Measurements from ENCODE around the gene ERICH6B.

ERICH6B gene

GRCh38 chr13:45598597-45598996 lies 16.9 kb downstream of the ERICH6B start:
- no peak for DNase-seq

GRCh38 chr13:45596800-45597475 lies 18.6 kb downstream of the ERICH6B start:
- DNase-seq: no peak

- DNase-seq: no peak
Measured at GRCh38 chr13:45595965-45596364, 19.6 kb downstream of the ERICH6B start.

- no peak for DNase-seq
Measured at GRCh38 chr13:45594764-45595163, 20.8 kb downstream of the ERICH6B start.

GRCh38 chr13:45594227-45594626 lies 21.3 kb downstream of the ERICH6B start:
- no peak for DNase-seq

GRCh38 chr13:45592758-45593157 lies 22.8 kb downstream of the ERICH6B start:
- no peak for DNase-seq

GRCh38 chr13:45590066-45590465 lies 25.5 kb downstream of the ERICH6B start:
- DNase-seq: no peak

- no peak for DNase-seq
Measured at GRCh38 chr13:45587897-45588296, 27.6 kb downstream of the ERICH6B start.

- peak; percentile 1 for DNase-seq
Measured at GRCh38 chr13:45584816-45585215, 30.7 kb downstream of the ERICH6B start.

GRCh38 chr13:45582408-45583076 lies 33.0 kb downstream of the ERICH6B start:
- no peak for DNase-seq

- no peak for DNase-seq
Measured at GRCh38 chr13:45576466-45576865, 39.1 kb downstream of the ERICH6B start.

- no peak for DNase-seq
Measured at GRCh38 chr13:45575830-45576180, 39.7 kb downstream of the ERICH6B start.

- no peak for DNase-seq
Measured at GRCh38 chr13:45575146-45575829, 40.3 kb downstream of the ERICH6B start.

- no peak for DNase-seq
Measured at GRCh38 chr13:45565331-45565730, 50.2 kb downstream of the ERICH6B start.

GRCh38 chr13:45564133-45564776 lies 51.3 kb downstream of the ERICH6B start:
- no peak for DNase-seq

GRCh38 chr13:45554604-45555109 lies 60.9 kb downstream of the ERICH6B start:
- DNase-seq: no peak

GRCh38 chr13:45548281-45548680 lies 67.3 kb downstream of the ERICH6B start:
- peak; percentile 17 for DNase-seq

GRCh38 chr13:45546410-45546765 lies 69.2 kb downstream of the ERICH6B start:
- DNase-seq: no peak

- DNase-seq: no peak
Measured at GRCh38 chr13:45545686-45546409, 69.7 kb downstream of the ERICH6B start.

GRCh38 chr13:45544520-45544919 lies 71.0 kb downstream of the ERICH6B start:
- no peak for DNase-seq

GRCh38 chr13:45542878-45543277 lies 72.7 kb downstream of the ERICH6B start:
- DNase-seq: peak; percentile 22

GRCh38 chr13:45542391-45542790 lies 73.1 kb downstream of the ERICH6B start:
- DNase-seq: no peak

GRCh38 chr13:45541806-45542205 lies 73.7 kb downstream of the ERICH6B start:
- peak; percentile 13 for DNase-seq
